Endothelial cell (in vitro differentiated cells): Measurements from ENCODE around the gene PPA2. TPM values are rescaled to one million over a fixed set of nuclear protein-coding genes. Genes with fewer than 3 reads are reported as not detected.

Experiments used
- DNase-seq: peaks from one replicate; pipeline ENCODE4 v3.0.0; 2021; ENCODE audit warnings: low spot score
- H3K27ac Mint-ChIP-seq: one replicate; pipeline ENCODE4 v1.8.0; 2021; ENCODE audit warnings: mixed read lengths, inconsistent platforms; ENCODE audit not compliant: unreplicated experiment
- H3K27me3 Mint-ChIP-seq: one replicate; pipeline ENCODE4 v1.8.0; 2021; ENCODE audit warnings: mild to moderate bottlenecking, moderate library complexity, mixed read lengths, inconsistent platforms; ENCODE audit not compliant: unreplicated experiment
- H3K36me3 Mint-ChIP-seq: one replicate; pipeline ENCODE4 v1.8.0; 2021; ENCODE audit warnings: mild to moderate bottlenecking, low read depth, mixed read lengths, inconsistent platforms; ENCODE audit not compliant: unreplicated experiment
- H3K4me1 Mint-ChIP-seq: one replicate; pipeline ENCODE4 v1.8.0; 2021; ENCODE audit warnings: mild to moderate bottlenecking, mixed read lengths, inconsistent platforms; ENCODE audit not compliant: unreplicated experiment
- H3K4me3 Mint-ChIP-seq: one replicate; pipeline ENCODE4 v1.8.0; 2021; ENCODE audit warnings: mild to moderate bottlenecking, mixed read lengths, inconsistent platforms; ENCODE audit not compliant: unreplicated experiment
- H3K9me3 Mint-ChIP-seq: one replicate; pipeline ENCODE4 v1.8.0; 2021; ENCODE audit warnings: mixed read lengths, inconsistent platforms; ENCODE audit not compliant: unreplicated experiment
- CTCF ChIP-seq: fragments of 200-600 bp; sonication (generic); IDR thresholded peaks from one replicate; pipeline ENCODE4 v1.5.0; 2021; ENCODE audit warnings: antibody characterized with exemption; ENCODE audit not compliant: unreplicated experiment
- total RNA-seq: library from RNA; stranded (reverse); fragmentation: NEBNext Ultra II Directional; extraction: Animal tissue kit (Norgen Biotek cat#: 25700); gene quantifications from one replicate; pipeline ENCODE4 v1.2.1, GENCODE V29; 2021; ENCODE audit not compliant: unreplicated experiment

Gene PPA2
- total RNA-seq, 1 donor from 2014 or later = 45.5 TPM

- Mint-ChIP-seq H3K4me3 (no peak overlapping the region), H3K27ac (no peak overlapping the region), H3K9me3 (no peaks in the 10 kb centered on the region), H3K4me1 (no peaks in the 10 kb centered on the region), H3K27me3 (no peaks in the 10 kb centered on the region), H3K36me3 (no peaks in the 10 kb centered on the region)
- TF ChIP-seq CTCF = no peak
- no peak for DNase-seq
Observed at GRCh38 chr4:105389167-105389566, 84.7 kb downstream of the PPA2 start.

GRCh38 chr4:105387466-105387865, 86.4 kb downstream of the PPA2 start:
- Mint-ChIP-seq H3K4me1 (no peaks in the 10 kb centered on the region), H3K4me3 (no peak overlapping the region), H3K36me3 (peaks cover 3% of the 10 kb centered on the region), H3K27ac (no peak overlapping the region), H3K9me3 (no peaks in the 10 kb centered on the region), H3K27me3 (no peaks in the 10 kb centered on the region)
- no peak for DNase-seq
- no peak for TF ChIP-seq CTCF

GRCh38 chr4:105386012-105386411, 87.8 kb downstream of the PPA2 start:
- no peak for TF ChIP-seq CTCF
- H3K27ac Mint-ChIP-seq = no peak overlapping the region
- no peaks in the 10 kb centered on the region for H3K4me1 Mint-ChIP-seq
- DNase-seq = no peak
- H3K9me3 Mint-ChIP-seq = no peaks in the 10 kb centered on the region
- H3K4me3 Mint-ChIP-seq = no peak overlapping the region
- H3K27me3 Mint-ChIP-seq = no peaks in the 10 kb centered on the region
- peaks cover 3% of the 10 kb centered on the region for H3K36me3 Mint-ChIP-seq

GRCh38 chr4:105374071-105374470, 99.8 kb downstream of the PPA2 start:
- no peaks in the 10 kb centered on the region for H3K4me1 Mint-ChIP-seq
- DNase-seq = no peak
- no peak overlapping the region for H3K4me3 Mint-ChIP-seq
- no peaks in the 10 kb centered on the region for H3K36me3 Mint-ChIP-seq
- H3K27ac Mint-ChIP-seq = no peak overlapping the region
- no peaks in the 10 kb centered on the region for H3K27me3 Mint-ChIP-seq
- no peaks in the 10 kb centered on the region for H3K9me3 Mint-ChIP-seq
- TF ChIP-seq CTCF = no peak

GRCh38 chr4:105373324-105373723, 100.5 kb downstream of the PPA2 start:
- Mint-ChIP-seq H3K36me3 (peaks cover 4% of the 10 kb centered on the region), H3K27me3 (no peaks in the 10 kb centered on the region), H3K4me3 (no peak overlapping the region), H3K4me1 (no peaks in the 10 kb centered on the region), H3K27ac (no peak overlapping the region), H3K9me3 (no peaks in the 10 kb centered on the region)
- no peak for TF ChIP-seq CTCF
- DNase-seq = no peak
